ENCODE results near the gene EVI2A. TPM values are rescaled to one million over a fixed set of nuclear protein-coding genes. Genes with fewer than 3 reads are reported as not detected.

The EVI2A gene
- total and polyA plus RNA-seq, 2 experiments from 2014 or later: 1.3 TPM; not detected in 1

Other genes with a start within 250 kb of the EVI2A start
- 48.3 and 49.7 TPM in 2 replicates for gene NF1, start 226.6 kb downstream of the EVI2A start, total RNA-seq (2014; rRNA removed; shearing (Covaris generic))
- 11.9 and 16.3 TPM in 2 replicates for gene NF1, start 226.6 kb downstream of the EVI2A start, polyA plus RNA-seq (2016; fragmentation: Nextera tagmentation; extraction: Ambion mirVana)
- not detected in 2 replicates for gene OMG, start 24.4 kb downstream of the EVI2A start, total RNA-seq (2014; rRNA removed; shearing (Covaris generic))
- 0.71 and 1.3 TPM in 2 replicates for gene OMG, start 24.4 kb downstream of the EVI2A start, polyA plus RNA-seq (2016; fragmentation: Nextera tagmentation; extraction: Ambion mirVana)
- gene EVI2B, start 7.6 kb downstream of the EVI2A start, total RNA-seq (2014; rRNA removed; shearing (Covaris generic)): not detected in 2 replicates
- 0.18 TPM in 1 of 2 replicates, not detected in the other for gene EVI2B, start 7.6 kb downstream of the EVI2A start, polyA plus RNA-seq (2016; fragmentation: Nextera tagmentation; extraction: Ambion mirVana)
- gene RAB11FIP4, start 70.1 kb upstream of the EVI2A start, total RNA-seq (2014; rRNA removed; shearing (Covaris generic)): 65.1 and 65.6 TPM in 2 replicates
- 26.0 and 26.7 TPM in 2 replicates for gene RAB11FIP4, start 70.1 kb upstream of the EVI2A start, polyA plus RNA-seq (2016; fragmentation: Nextera tagmentation; extraction: Ambion mirVana)

Measured in GM23338 (cell line).